ENCODE measurements around the gene HNRNPM. TPM values are rescaled to one million over a fixed set of nuclear protein-coding genes. Genes with fewer than 3 reads are reported as not detected.
A peak's percentile ranks its signal among the peaks of the same experiment; 100 is the strongest.
"Not testable (repeated sequence)": the region's sequence is repeated elsewhere in the genome, so short reads cannot be mapped to it uniquely, and the experiment has no call there.

The HNRNPM gene
- total RNA-seq, 1 experiment from 2014 or later: 468 TPM

GRCh38 chr19:8410718-8411117 lies 34.1 kb upstream of the HNRNPM start:
- H3K56ac ChIP-seq (ENCODE audit: insufficient read length, low read depth, low read length); H4K5ac ChIP-seq (ENCODE audit: insufficient read length, low read depth, low read length); H3K79me2 ChIP-seq (ENCODE audit: insufficient read depth, low read length); H3K4me1 Mint-ChIP-seq; H3K23ac ChIP-seq (ENCODE audit: insufficient read length, low read depth, low read length); H3K27ac ChIP-seq (ENCODE audit: insufficient read length, low read depth, low read length); H2BK15ac ChIP-seq (ENCODE audit: low read depth, low read length); H3K18ac ChIP-seq (ENCODE audit: insufficient read length, low read depth, low read length); H3K23me2 ChIP-seq (ENCODE audit: insufficient read length, low read depth, low read length, poor library complexity, severe bottlenecking); H2BK5ac ChIP-seq (ENCODE audit: insufficient read length, low read length); H3K9me3 Mint-ChIP-seq; H3K4ac ChIP-seq (ENCODE audit: low read depth, low read length); H4K8ac ChIP-seq (replicated peaks; ENCODE audit: insufficient read length, low read depth, low read length); H2BK120ac ChIP-seq (ENCODE audit: low read depth, low read length, poor library complexity, severe bottlenecking); H3K14ac ChIP-seq (ENCODE audit: insufficient read depth, low read length); H3K4me2 ChIP-seq (ENCODE audit: insufficient read depth, insufficient read length, low read length); H3K27me3 ChIP-seq (ENCODE audit: insufficient read depth, low read length); H2AFZ ChIP-seq (ENCODE audit: low read length); H4K20me1 ChIP-seq (ENCODE audit: control insufficient read depth, insufficient read depth, insufficient read length); H3T11ph ChIP-seq (ENCODE audit: low read length); H3K9ac ChIP-seq (ENCODE audit: extremely low read depth, insufficient read length, low read length); DNase-seq; H3K4me1 ChIP-seq (ENCODE audit: insufficient read depth, low read length); H3K79me1 ChIP-seq (ENCODE audit: insufficient read depth, low read depth, low read length, poor library complexity, severe bottlenecking); H2BK20ac ChIP-seq (ENCODE audit: low read depth, low read length, poor library complexity, severe bottlenecking); H2AK5ac ChIP-seq (ENCODE audit: insufficient read length, low read length); H3K4me3 Mint-ChIP-seq; H3K27ac Mint-ChIP-seq; H2BK12ac ChIP-seq (ENCODE audit: insufficient read length, low read depth, low read length); H3K36me3 Mint-ChIP-seq (ENCODE audit: insufficient read depth in 1 of 3, low read depth in 3 of 3); H3K9me3 ChIP-seq (ENCODE audit: control insufficient read depth, low read depth, low read length); H3K27me3 Mint-ChIP-seq (ENCODE audit: low read depth); H4K91ac ChIP-seq (ENCODE audit: insufficient read length, low read depth, low read length): not testable (repeated sequence)
- WGBS (ENCODE audit: extremely low coverage, insufficient read length, low lambda C conversion rate): no CpG with 5 or more reads among the region's 13 CpGs
- peak; percentile 42; the same call in 2 of the 3 replicates for TF ChIP-seq CTCF (conservative IDR thresholded peaks at IDR 0.05)

All from H9 (cell line).